GM12878 (cell line): Measurements from ENCODE around the gene MAPKAPK2. TPM values are rescaled to one million over a fixed set of nuclear protein-coding genes. Genes with fewer than 3 reads are reported as not detected.

Source experiments
- BHLHE40 ChIP-seq, 2 experiments: fragments of 450-650 bp in 1 of 2; IDR thresholded peaks; 2 replicates each; pipeline ENCODE4 v1.6.1; 2011 to 2017; ENCODE audit warnings: low read depth in 2 of 2, borderline replicate concordance in 1 of 2, improper control_type of control experiment in 1 of 2, low read length in 1 of 2, mild to moderate bottlenecking in 1 of 2
- BMI1 ChIP-seq: fragments of 450-650 bp; IDR thresholded peaks from 2 replicates; pipeline ENCODE4 v1.6.1; 2016; ENCODE audit warnings: mild to moderate bottlenecking, moderate library complexity, borderline replicate concordance
- CBFB ChIP-seq: IDR thresholded peaks from 2 replicates; pipeline ENCODE4 v1.6.1; 2016; ENCODE audit warnings: antibody characterized with exemption, low read depth
- CHD2 ChIP-seq: IDR thresholded peaks from 2 replicates; pipeline ENCODE4 v1.6.1; 2011; ENCODE audit warnings: low read depth, low read length, improper control_type of control experiment, borderline replicate concordance
- DPF2 ChIP-seq: fragments of 450-650 bp; IDR thresholded peaks from 2 replicates; pipeline ENCODE4 v1.6.1; 2017; ENCODE audit warnings: mild to moderate bottlenecking
- EED ChIP-seq: sonication (generic); IDR thresholded peaks from 2 replicates; pipeline ENCODE4 v1.6.1; 2016; ENCODE audit warnings: antibody characterized with exemption, low read depth
- ESRRA ChIP-seq: IDR thresholded peaks from 2 replicates; pipeline ENCODE4 v1.6.1; 2012; ENCODE audit warnings: mild to moderate bottlenecking, low read length, improper control_type of control experiment
- HDGF ChIP-seq: fragments of 450-650 bp; IDR thresholded peaks from 2 replicates; pipeline ENCODE4 v1.6.1; 2016; ENCODE audit warnings: antibody characterized with exemption
- IRF4 ChIP-seq: IDR thresholded peaks from 2 replicates; pipeline ENCODE4 v1.6.1; 2011; ENCODE audit warnings: low read depth, low read length
- MTA2 ChIP-seq: fragments of 450-650 bp; IDR thresholded peaks from 2 replicates; pipeline ENCODE4 v1.6.1; 2016; ENCODE audit warnings: low read depth, mild to moderate bottlenecking, moderate library complexity
- NFYA ChIP-seq: IDR thresholded peaks from 2 replicates; pipeline ENCODE4 v1.6.1; 2011; ENCODE audit warnings: low read depth, mild to moderate bottlenecking, low read length, improper control_type of control experiment, borderline replicate concordance
- PAX8 ChIP-seq: fragments of 450-650 bp; IDR thresholded peaks from 2 replicates; pipeline ENCODE4 v1.6.1; 2017; ENCODE audit warnings: mild to moderate bottlenecking, moderate library complexity
- POLR2AphosphoS2 ChIP-seq: IDR thresholded peaks from 2 replicates; pipeline ENCODE4 v1.6.1; 2011; ENCODE audit warnings: low read depth, mild to moderate bottlenecking, low read length, improper control_type of control experiment, moderate library complexity
- SIN3A ChIP-seq: IDR thresholded peaks from 2 replicates; pipeline ENCODE4 v1.6.1; 2012; ENCODE audit warnings: low read depth, low read length, improper control_type of control experiment
- SIX5 ChIP-seq: IDR thresholded peaks from 2 replicates; pipeline ENCODE4 v1.6.1; 2011; ENCODE audit warnings: mild to moderate bottlenecking, low read depth, low read length, moderate library complexity; ENCODE audit not compliant: severe bottlenecking
- SPI1 ChIP-seq: IDR thresholded peaks from 2 replicates; pipeline ENCODE4 v1.6.1; 2011; ENCODE audit warnings: low read depth, mild to moderate bottlenecking, low read length, moderate library complexity, borderline replicate concordance; ENCODE audit not compliant: insufficient read depth
- SRF ChIP-seq, 2 experiments: IDR thresholded peaks; 2 replicates each; pipeline ENCODE4 v1.6.1; 2011; ENCODE audit warnings: low read depth in 2 of 2, low read length in 2 of 2, mild to moderate bottlenecking in 1 of 2, moderate library complexity in 1 of 2
- SUZ12 ChIP-seq: fragments of 200-600 bp; sonication (generic); IDR thresholded peaks from one replicate; pipeline ENCODE4 v1.6.1; 2018; ENCODE audit warnings: antibody characterized with exemption, mild to moderate bottlenecking; ENCODE audit not compliant: unreplicated experiment
- TARDBP ChIP-seq: IDR thresholded peaks from 2 replicates; pipeline ENCODE4 v1.6.1; 2016; ENCODE audit warnings: borderline replicate concordance
- polyA plus RNA-seq, 11 experiments: library from polyadenylated mRNA; depleted of rRNA in 4 of 11; unstranded in 6 of 11; stranded (reverse) in 5 of 11; fragments of >200 nt; fragmentation: Nextera tagmentation in 4 of 11; fragmentation: Illumina TruSeq in 1 of 11; extraction: Ambion mirVana in 4 of 11; extraction: Trizol in 1 of 11; gene quantifications; 1 replicate in 1 of 11; 2 replicates in 10 of 11; pipeline versions ENCODE4 v1.2.1 to v1.2.3, GENCODE V29; 2011 to 2016; ENCODE audit warnings: inconsistent platforms in 2 of 11, missing spikeins in 2 of 11, low read depth in 1 of 11
- total RNA-seq, 4 experiments: library from RNA; depleted of rRNA in 3 of 4; stranded (reverse); fragments of >200 nt in 3 of 4; fragmentation: Illumina TruSeq in 1 of 4; extraction: Trizol in 1 of 4; gene quantifications; 2 replicates each; pipeline versions ENCODE4 v1.2.1 to v1.2.3, GENCODE V29; 2013 to 2021
- TF ChIP-seq, protein P1 (sequence below): fragments of 450-650 bp; formaldehyde crosslinking; IDR thresholded peaks from 2 replicates; pipeline ENCODE4 v1.5.0; 2022; ENCODE audit warnings: mild to moderate bottlenecking, missing genetic modification characterization
- TF ChIP-seq, protein P2 (sequence below): IDR thresholded peaks from 2 replicates; pipeline ENCODE4 v1.6.1; 2012; ENCODE audit warnings: low read depth, low read length, improper control_type of control experiment
- TF ChIP-seq, protein P3 (sequence below): IDR thresholded peaks from 2 replicates; pipeline ENCODE4 v1.6.1; 2011; ENCODE audit warnings: borderline replicate concordance, low read depth, mild to moderate bottlenecking, moderate library complexity, mixed read lengths, low read length; ENCODE audit not compliant: insufficient read depth; ENCODE audit errors: extremely low read length
- TF ChIP-seq, protein P4 (sequence below): IDR thresholded peaks from 2 replicates; pipeline ENCODE4 v1.6.1; 2012; ENCODE audit warnings: low read length, inconsistent platforms

MAPKAPK2 gene
- total and polyA plus RNA-seq, 10 of the 15 experiments (the other 5 are each of a cell fraction or from before 2014, with no cell fraction given), result 0.72 to 92.2 (median 49.3) TPM

DNA sequence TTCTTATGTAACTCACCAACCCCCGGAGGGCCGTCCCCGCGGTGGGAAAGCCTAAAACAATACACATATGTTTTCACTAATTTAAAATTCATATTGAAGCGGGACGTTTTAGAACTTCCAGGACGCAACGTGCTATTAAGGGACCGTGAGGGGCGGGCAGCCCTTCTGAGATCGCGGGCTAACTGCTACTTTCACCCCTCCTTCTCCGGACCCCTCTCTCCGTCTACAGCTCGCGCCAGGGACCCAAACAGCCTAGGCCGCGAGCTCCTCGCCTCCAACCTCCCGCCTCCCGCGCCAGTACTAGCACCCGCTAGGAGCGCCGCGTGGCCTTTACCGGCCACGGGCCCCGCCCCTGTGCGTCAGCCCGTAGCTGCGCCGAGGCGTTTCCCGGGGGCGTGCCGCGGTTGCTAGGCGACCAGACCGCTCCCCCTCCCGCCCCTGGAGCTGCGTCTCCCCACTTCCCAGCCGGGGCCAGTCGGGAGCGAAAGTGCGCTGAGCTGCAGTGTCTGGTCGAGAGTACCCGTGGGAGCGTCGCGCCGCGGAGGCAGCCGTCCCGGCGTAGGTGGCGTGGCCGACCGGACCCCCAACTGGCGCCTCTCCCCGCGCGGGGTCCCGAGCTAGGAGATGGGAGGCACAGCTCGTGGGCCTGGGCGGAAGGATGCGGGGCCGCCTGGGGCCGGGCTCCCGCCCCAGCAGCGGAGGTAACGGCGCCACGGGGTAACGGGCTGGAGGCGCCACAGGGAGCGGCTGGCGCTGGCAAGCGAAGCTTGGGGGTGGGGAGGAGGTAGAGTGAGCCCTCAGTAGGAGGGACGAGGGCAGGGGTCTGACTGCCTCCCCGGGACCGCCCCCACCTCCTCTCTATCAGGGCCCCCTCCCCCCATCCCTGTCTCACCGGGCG is 49.4 kb upstream of the MAPKAPK2 start, which contains the start of gene DYRK3 (continued):
- TF ChIP-seq SIX5 (no peak), SRF (IDR thresholded peaks at IDR 0.05; ENCODE audit: low read depth in 2 of 2, low read length in 2 of 2) (no peak), CBFB (peak; percentile 55; the same call in 1 of the 2 replicates), MTA2 (no peak), ESRRA (0 out of 2 replicates have a peak, but pooled peaks have one; percentile 24), IRF4 (no peak), CHD2 (peak; percentile 60; the same call in 1 of the 2 replicates), PAX8 (no peak), BMI1 (peak; percentile 99), POLR2AphosphoS2 (peak; percentile 59; the same call in 1 of the 2 replicates), DPF2 (peak; percentile 80; the same call in 1 of the 2 replicates), SIN3A (no peak; the same call in 1 of the 2 replicates), NFYA (no peak), BHLHE40 (IDR thresholded peaks at IDR 0.05; ENCODE audit: borderline replicate concordance in 1 of 2, low read depth in 2 of 2, low read length in 1 of 2) (peak; percentile 55 to 83; a peak in 3 of 4 replicates), TARDBP (0 out of 2 replicates have a peak, but pooled peaks have one; percentile 12), EED (peak; percentile 86), SPI1 (no peak), HDGF (peak; percentile 43; the same call in 1 of the 2 replicates), SUZ12 (no peak)
- TF ChIP-seq, protein P1, sequence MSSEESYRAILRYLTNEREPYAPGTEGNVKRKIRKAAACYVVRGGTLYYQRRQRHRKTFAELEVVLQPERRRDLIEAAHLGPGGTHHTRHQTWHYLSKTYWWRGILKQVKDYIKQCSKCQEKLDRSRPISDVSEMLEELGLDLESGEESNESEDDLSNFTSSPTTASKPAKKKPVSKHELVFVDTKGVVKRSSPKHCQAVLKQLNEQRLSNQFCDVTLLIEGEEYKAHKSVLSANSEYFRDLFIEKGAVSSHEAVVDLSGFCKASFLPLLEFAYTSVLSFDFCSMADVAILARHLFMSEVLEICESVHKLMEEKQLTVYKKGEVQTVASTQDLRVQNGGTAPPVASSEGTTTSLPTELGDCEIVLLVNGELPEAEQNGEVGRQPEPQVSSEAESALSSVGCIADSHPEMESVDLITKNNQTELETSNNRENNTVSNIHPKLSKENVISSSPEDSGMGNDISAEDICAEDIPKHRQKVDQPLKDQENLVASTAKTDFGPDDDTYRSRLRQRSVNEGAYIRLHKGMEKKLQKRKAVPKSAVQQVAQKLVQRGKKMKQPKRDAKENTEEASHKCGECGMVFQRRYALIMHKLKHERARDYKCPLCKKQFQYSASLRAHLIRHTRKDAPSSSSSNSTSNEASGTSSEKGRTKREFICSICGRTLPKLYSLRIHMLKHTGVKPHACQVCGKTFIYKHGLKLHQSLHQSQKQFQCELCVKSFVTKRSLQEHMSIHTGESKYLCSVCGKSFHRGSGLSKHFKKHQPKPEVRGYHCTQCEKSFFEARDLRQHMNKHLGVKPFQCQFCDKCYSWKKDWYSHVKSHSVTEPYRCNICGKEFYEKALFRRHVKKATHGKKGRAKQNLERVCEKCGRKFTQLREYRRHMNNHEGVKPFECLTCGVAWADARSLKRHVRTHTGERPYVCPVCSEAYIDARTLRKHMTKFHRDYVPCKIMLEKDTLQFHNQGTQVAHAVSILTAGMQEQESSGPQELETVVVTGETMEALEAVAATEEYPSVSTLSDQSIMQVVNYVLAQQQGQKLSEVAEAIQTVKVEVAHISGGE (CRISPR knock-in tag), result no peak
- TF ChIP-seq, protein P2, sequence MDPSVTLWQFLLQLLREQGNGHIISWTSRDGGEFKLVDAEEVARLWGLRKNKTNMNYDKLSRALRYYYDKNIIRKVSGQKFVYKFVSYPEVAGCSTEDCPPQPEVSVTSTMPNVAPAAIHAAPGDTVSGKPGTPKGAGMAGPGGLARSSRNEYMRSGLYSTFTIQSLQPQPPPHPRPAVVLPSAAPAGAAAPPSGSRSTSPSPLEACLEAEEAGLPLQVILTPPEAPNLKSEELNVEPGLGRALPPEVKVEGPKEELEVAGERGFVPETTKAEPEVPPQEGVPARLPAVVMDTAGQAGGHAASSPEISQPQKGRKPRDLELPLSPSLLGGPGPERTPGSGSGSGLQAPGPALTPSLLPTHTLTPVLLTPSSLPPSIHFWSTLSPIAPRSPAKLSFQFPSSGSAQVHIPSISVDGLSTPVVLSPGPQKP, result no peak
- TF ChIP-seq, protein P3, sequence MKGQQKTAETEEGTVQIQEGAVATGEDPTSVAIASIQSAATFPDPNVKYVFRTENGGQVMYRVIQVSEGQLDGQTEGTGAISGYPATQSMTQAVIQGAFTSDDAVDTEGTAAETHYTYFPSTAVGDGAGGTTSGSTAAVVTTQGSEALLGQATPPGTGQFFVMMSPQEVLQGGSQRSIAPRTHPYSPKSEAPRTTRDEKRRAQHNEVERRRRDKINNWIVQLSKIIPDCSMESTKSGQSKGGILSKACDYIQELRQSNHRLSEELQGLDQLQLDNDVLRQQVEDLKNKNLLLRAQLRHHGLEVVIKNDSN, result no peak
- TF ChIP-seq, protein P4, sequence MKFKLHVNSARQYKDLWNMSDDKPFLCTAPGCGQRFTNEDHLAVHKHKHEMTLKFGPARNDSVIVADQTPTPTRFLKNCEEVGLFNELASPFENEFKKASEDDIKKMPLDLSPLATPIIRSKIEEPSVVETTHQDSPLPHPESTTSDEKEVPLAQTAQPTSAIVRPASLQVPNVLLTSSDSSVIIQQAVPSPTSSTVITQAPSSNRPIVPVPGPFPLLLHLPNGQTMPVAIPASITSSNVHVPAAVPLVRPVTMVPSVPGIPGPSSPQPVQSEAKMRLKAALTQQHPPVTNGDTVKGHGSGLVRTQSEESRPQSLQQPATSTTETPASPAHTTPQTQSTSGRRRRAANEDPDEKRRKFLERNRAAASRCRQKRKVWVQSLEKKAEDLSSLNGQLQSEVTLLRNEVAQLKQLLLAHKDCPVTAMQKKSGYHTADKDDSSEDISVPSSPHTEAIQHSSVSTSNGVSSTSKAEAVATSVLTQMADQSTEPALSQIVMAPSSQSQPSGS, result no peak
- TF ChIP-seq, all 136 proteins: peak for 46
